Hematopoietic multipotent progenitor cell treated with erythropoietin and hydrocortisone succinate and interleukin-3 and kit ligand, for 17 days (in vitro differentiated cells): ENCODE measurements around the gene FSHR.

Experiments
- DNase-seq: peaks from one replicate; pipeline ENCODE4 v3.0.0-alpha.2; 2015; ENCODE audit warnings: low spot score

FSHR gene

DNA sequence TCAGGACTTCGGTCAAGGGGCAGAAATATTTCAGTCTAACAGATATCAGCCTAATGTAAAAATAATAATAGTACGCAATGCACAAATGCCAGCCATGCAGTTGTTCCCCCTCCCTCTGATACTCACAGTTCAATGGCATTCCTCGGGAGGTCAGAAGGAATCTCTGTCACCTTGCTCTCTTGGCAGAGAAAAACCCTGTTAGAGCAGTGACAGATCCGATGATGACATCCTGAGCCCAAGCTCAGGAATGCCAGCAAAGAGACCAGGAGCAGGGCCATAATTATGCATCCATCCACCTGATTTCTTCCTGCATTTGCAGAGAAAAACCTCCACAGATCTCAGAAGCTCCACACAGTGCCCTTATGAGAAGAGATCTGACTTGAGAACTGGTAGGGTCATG is at the start of gene FSHR:
TSS of gene FSHR (minus strand) at position 376 of the 400 bp plus-strand sequence. CDS start at position 278, 98 bp downstream.
- DNase-seq, result no peak

GRCh38 chr2:49199266-49199665 is 45.0 kb upstream of the FSHR start:
- no peak for DNase-seq

GRCh38 chr2:49194701-49195100 is 40.4 kb upstream of the FSHR start:
- no peak for DNase-seq

DNA sequence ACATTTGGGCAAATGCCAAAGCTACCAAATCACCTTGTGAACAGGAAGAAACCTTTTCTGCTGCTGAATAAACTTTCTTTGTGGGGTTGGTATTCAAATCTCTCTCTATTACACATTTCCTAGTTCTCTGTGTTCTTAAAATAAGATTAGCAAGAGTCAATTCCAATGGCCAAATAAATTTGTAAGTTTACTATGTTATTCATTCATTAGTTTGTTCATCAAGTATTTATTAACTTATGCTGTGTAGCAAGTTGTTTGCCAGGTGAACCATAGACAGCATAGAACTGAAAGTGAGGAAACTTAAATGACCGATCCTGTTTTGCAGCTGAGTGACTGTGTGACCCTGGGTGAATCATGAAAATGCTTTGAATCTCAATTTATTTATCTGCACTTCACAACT is 37.7 kb upstream of the FSHR start:
- DNase-seq, result no peak

DNA sequence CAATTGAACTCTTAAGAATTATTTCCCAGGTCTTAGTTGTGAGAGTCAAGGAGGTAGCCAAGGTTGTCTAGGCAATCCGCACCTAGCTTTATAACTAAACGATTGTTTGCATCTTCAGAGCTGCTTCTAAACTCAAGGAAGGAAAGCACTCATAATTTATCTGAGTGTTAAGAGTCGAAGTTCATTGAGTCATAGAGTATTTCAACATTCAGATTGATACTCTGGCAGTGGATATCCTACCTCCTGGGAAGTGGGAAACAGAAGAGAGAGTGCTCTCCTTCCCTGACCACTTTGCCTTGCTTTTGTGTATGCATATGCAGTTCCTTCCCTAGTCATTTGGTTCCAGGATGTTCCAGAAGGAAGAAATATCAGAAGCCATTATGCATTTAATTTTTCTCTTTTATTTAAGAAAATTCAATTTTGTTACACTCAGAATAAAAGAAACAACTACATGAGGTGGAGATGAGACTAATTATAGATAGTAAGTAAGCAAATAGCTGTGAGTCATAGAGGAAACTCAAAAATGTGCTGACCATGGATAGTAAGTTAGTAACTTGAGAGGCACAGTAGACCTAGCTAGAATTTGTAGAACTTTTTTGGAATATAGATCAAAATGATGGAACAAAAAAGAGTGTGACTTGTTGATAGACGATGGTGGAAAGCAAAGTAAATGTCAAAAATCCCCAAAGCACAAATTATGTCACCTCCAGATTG is 35.4 kb upstream of the FSHR start:
- DNase-seq, result no peak

- DNase-seq, result no peak
Measured at GRCh38 chr2:49186050-49186648, 31.8 kb upstream of the FSHR start.

GRCh38 chr2:49178656-49179055 is 24.3 kb upstream of the FSHR start:
- DNase-seq, result no peak

GRCh38 chr2:49177194-49177593 is 22.9 kb upstream of the FSHR start:
- no peak for DNase-seq

- no peak for DNase-seq
Measured at GRCh38 chr2:49175831-49176230, 21.5 kb upstream of the FSHR start.

GRCh38 chr2:49174750-49175149 is 20.4 kb upstream of the FSHR start:
- no peak for DNase-seq

DNA sequence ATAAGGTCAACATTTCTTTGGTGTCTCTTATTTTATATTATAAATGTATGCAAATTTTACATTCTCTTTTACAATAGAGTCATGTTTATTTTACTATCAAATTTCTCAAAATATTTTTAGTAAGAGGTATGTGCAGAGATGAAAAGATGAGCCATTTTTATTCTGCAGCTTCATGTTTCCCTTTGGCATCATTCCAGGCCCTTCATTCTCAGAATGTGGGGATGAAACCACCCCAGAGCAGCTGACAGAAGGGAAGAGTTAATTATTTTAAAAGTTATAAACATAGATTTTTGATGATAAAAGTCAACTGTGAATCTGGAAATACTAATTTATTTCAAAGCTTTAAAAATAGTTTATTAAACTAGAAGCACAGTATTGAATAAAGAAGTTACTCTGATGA is 12.8 kb upstream of the FSHR start:
- DNase-seq, result no peak

DNA sequence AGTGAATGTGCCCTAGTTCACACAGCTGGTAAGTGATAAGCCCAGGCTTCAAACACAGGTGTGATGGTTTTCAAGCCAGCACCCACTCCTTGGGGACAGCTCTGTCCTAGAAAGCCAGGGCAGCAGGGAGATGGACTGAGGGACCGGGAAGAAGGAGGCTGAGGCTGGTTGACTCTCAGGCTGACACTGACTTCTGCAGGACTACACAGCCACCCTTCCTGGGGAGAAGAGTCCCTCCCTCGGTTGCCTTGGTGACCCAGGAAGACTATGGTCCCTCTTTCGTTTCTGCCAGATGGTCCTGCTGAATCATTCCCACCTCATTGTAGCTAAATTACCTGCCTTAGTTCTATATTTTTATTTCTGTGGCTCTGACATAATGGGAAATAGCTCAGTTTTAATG is 11.3 kb upstream of the FSHR start:
- DNase-seq, result no peak

- DNase-seq, result no peak
Measured at GRCh38 chr2:49164729-49165128, 10.4 kb upstream of the FSHR start.

GRCh38 chr2:49162151-49162550 is 7.8 kb upstream of the FSHR start:
- no peak for DNase-seq

DNA sequence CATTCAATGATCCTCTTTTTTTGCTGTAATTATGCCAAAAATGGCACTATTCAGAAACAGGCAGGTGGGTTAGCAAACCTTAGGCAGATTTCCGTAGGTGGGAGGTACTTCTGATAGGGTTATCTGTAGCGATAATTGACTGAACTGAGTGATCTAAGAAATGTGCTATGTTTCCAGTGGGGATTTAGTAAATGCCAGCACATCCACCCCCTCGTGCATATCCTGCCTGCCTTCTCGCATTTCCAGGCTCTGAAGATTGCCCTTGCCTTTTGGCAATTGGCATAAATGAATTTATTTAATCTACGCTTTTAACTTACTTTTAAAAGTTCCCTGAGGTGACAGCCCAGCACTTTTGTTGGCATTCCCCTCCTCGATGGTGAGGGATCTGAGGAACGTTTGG is 576 bp upstream of the FSHR start:
- DNase-seq, result no peak

DNA sequence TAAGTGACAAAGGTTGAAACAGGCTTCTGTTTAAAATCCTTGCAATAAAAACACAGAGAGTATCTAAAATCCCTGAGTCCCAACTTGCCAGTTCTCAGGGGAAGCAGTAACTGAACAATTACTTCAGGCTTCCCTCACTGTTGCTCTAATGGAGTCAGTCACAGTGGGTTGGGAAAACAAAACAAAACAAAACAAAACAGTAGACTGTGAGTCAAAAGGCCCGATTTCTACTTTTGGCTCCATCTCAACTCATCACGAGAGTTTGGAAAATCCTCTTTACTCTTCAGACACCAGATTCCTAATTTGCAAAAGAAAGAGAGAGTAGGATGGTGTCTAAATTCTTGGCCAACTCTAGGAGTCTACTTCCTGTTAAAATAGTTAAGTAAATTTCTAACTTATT is 1.1 kb downstream of the FSHR start:
- no peak for DNase-seq

DNA sequence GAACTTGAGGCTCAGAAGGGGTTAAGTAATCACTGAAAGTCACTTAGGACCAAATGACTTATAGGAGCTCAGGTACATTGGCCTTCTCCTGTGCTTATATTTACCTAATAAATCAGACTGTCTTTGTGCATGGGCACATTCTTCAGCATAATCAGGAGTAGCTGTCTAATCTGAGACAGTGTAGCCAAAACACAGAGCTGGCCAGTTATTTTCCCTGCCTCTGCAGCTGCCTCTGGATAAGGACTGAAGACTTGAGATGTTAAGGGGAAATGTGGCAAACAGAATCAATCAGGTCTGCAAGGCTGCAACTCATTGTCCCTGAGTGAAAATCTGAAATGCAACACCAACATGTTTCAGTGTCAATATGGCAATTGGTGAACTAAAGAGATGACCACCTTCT is 1.5 kb downstream of the FSHR start:
- no peak for DNase-seq

DNA sequence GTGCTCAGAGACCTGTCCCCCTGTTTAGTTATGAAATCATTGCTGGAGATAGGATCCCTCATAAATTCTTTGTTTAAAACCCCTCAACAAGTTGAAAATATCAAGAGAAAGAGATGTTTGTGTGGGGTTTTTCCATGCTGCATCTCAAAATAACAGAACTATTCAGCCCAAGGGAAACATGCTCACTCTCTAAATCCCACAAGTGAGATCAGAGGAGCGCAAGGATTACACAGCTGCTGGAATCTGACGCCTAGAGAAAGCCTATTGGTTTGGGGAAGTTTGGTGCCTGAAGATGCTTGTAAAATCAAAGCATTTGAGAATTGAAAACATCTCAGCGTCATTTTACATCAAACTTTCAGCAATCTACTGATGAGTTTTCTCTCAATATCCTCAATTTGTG is 7.9 kb downstream of the FSHR start:
- DNase-seq, result no peak

DNA sequence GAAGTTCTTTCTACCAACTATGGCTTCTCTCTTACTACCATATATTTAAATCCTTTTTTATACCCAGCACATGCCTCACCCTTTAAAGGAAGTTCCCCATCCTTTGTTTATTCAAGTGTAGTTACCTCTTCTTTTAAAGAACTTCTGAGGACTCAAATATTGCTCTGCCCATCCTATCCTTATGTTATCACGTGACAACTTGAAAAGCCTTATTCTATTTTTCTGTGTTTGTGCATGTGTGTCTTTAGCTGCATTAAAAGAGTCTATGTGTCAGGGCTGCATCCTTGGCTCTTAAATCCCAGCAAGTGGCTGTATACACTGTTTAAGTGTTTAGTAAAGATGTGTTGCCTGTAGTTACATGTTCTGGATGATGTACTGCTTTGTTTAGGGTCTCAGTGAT is 22.5 kb downstream of the FSHR start:
- no peak for DNase-seq

- no peak for DNase-seq
Measured at GRCh38 chr2:49129034-49129433, 25.3 kb downstream of the FSHR start.

DNA sequence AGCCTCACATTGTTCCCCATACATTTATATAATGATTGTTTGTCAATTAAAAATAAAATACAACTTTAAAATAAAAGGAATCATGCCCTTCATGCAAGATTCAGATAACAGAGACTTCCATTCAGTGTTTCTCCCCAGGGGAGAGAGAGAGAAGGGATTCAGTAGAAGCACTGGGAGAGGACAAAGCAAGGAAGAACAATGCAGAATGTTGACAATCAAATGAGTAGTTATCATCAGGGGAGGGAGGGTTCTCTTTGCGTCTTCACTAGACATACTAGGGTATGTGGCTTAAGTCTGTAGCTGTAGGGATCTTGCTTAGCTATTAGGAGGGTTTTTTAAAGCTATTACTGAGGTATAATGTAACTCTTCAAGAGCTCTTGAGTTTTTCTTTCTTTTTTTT is 30.7 kb downstream of the FSHR start:
- no peak for DNase-seq

DNA sequence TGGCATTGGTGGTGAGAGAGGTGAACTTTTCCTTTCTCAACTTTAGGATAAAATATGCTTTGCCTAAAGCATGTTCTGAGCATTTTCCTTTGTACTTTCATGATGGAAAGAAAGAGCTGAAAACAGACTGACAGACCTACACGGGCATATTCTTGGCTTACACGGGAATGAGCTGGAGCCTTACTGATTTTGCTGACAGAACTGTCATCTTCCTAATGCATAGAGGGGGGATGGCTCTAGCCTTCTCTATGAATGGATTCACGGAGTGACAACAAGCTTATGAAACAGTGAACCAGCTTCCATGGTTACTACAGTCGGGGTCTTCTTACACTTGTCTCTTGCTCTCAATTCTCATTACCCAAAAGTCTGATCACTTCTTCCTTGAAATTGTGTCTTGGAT is 32.2 kb downstream of the FSHR start:
- no peak for DNase-seq

DNA sequence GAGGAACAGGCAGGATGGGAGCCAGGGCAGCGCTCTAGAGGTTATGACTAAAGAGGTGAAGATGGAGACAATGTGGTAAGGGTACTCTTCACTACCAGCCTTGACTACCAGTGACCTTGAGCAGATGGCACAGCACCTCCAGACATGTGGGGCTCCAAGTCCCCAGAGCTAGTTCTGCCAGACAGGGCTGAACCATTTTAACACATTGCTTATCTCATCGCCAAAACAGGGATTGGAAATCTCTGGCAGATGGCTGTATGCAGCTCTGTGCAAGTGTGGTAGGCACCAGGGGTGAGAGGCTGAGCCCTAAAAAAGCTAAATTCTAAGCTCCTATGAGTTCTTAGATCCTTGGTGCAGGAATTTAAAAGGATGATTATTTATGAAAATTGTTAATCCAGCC is 41.3 kb downstream of the FSHR start:
- no peak for DNase-seq

- DNase-seq, result no peak
Measured at GRCh38 chr2:49111456-49111855, 42.9 kb downstream of the FSHR start.
